ENCODE results near the gene MON1B.
"Not testable (repeated sequence)": the region's sequence is repeated elsewhere in the genome, so short reads cannot be mapped to it uniquely, and the experiment has no call there.

Gene MON1B
- total RNA-seq, result 66.0 to 94.7 (median 70.1) reads per million in 3 experiments

DNA sequence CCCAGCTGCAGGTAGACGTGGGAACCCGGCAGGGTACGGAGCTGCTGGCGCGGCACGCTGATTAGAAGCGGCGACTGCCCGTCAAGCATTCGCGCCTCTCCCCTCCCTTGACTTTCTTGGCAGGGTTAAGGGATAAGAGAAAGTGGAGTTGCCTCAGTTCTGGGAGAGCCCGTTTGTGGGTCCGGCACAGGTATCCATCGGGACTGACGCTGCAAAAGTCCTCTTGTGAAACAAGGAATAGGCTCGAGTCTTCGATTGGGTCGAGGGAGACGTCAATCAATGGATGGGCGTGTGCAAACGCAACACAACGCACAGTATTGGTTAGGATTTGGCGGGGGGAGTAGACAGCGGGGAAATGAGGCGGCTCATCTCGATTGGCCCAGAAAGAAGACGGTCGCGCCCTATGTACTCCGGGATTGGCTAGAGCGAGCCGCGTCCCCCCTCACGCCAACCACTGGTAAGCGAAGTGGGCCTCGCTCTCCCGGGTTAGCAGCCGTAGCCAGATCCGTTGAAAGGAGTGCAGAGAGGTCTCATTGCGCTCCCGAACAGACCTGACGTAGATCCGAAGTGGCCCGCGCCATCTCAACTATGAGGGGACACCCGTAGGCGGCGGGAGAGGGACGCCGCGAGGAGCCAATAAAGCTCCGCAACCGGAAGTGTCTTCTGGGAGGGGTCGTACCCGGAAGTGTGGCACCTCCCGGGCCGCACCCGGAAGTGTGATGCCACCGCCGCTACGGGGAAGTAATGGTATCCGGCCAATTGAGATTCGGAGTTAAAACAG, at the start of gene MON1B:
MON1B (plus strand) TSS at position 713 of the 781 bp plus-strand sequence. CDS start 296 bp downstream, outside the sequence.
- peak; percentile 97 for DNase-seq

DNA sequence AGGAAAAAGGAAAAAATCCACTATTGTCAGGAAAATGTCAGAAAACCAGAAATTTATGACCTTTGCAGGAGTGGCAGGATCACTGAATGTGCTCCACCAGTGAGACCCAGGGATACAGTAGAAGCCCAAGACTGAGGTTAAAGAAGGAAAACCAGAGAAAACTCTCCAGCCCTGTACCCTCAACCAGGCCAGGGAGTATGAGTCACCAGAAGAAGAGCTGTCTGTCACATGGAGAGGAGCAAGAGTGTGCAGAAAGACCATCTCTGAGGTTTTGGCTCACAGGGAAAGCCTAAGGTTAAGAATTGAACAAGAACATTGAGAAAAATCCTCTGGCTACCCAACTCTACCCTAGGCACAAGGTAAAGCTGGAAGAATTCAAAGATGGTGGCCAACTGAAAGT, 47.6 kb upstream of the MON1B start:
- no peak for DNase-seq

DNA sequence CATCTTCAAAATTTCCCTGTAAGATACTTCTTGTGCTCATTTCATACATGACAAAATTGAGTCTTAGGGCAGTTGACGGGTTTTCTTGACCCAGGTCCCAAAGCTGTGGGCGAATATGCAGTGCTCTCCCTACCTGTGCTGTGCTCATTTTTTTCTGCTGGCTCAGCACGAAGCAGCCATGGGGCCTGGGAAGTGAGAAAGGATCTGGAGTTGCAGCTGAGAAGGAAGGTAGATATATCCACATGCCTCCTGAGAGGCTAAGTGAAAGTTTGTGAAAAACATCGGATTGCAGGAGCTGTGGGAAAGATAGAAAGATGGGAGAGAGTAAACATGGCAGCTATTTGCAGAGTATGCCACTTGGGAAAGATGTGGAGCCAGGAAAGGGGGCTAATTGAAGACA, 42.9 kb upstream of the MON1B start:
- no peak for DNase-seq

DNA sequence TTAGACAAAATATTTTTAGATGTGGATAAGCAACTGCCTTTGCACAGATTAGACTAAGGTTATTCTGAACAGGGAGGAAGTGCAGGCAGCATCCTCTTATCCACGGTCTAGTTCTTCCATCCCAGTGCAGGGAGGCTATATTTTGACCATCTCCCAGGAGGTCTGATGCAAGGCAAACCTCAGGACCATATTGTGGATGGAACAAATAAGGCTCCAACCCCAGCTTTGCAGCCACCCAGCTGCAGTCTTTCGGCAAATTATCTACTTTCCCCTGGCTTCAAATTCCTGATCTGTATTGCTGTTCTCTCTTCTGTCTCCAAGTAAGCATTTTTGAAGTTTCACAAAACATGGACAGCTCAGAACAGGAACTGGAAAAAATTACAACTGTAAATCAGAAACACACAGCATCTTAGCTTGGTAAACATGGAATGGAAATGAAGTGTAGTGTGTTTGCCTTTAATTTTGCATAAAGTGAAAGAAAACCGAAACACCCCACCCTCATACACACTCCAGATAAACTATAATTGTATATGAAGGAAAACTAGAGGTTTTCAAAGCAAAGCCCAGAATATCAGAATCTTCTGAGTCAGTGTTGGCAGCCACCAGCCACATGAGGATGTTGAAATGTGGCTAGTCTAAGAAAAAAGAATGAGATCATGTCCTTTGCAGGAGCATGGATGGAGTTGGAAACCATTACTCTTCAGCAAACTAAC, 33.5 kb upstream of the MON1B start:
- DNase-seq, result no peak

DNA sequence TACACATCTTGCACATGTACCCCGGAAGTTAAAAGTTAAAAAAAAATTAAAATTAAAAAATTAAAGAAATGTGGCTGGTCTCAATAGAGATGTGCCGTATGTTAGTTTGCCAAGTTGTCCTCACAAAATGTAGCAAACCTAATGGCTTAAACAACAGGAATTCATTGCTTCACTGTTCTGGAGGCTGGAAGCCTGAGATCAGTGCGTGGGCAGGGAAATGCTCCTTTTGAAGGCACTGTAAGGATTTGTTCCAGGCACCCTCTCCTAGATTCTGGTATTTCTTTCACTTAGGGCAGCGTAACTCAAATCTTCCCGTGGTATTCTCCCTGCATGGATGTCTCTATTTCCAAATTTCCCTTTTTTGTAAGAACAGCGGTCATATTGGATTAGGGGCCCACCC, 32.7 kb upstream of the MON1B start:
- DNase-seq, result no peak

DNA sequence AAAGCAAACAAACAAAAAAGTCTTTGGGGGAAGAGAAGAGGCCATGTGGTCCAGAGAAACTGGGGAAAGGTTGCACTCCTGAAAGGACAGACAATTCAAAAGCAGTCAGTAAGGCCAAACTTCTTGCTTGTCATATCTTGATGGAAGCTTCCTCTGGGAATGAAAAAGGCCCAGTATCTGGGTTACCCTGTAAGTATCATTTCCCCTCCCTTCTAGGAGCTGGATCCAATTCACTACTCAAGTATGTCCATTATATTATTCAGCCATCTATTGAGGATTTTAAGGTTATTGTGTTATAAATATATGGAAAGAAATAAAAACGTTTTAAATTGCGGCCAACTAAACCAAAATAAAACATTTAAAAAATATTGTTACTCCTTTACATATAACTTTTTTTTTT, 26.0 kb upstream of the MON1B start:
- DNase-seq, result no peak

DNA sequence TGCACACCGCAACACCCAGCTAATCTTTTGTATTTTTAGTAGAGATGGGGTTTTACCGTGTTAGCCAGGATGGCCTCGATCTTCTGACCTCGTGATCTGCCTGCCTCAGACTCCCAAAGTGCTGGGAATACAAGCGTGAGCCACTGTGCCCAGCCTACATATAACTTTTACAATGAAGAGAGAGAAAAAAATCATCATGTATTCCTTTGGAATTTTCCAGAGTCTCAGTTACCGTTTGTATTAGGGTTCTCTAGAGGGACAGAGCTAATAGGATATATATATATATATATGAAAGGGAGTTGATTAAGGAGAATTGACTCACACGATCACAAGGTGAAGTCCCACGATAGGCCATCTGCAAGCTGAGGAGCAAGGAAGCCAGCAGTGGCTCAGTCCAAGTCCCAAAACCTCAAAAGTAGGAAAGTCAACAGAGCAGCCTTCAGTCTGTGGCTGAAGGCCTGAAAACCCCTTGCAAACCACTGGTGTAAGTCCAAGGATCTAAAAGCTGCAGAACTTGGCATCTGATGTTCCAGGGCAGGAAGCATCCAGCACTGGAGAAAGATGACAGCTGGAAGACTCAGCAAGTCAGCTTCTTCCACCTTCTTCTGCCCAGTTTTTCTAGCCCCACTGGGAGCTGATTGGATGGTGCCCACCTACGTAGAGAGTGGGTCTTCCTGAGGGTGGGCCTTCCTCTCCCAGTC, 25.3 kb upstream of the MON1B start:
- DNase-seq, result not testable (repeated sequence)

DNA sequence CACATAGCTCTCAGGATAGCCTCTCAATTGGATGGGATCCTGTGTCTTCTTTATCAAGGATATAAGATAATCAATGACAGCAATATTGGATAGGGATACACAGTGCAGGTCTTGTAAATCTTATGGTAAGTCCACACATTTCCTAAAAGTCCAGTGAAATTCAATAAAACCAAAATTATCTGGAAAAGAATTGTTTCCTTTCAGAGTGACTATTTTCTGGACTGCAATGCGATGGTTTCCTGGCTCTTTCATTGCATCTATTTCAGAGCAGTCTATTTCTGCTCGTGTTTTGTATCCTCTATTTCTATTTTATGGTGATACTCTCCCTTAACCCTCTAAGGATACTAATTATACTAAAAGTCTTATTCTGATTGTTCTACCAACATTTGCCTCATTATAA, 24.3 kb upstream of the MON1B start:
- DNase-seq, result no peak

DNA sequence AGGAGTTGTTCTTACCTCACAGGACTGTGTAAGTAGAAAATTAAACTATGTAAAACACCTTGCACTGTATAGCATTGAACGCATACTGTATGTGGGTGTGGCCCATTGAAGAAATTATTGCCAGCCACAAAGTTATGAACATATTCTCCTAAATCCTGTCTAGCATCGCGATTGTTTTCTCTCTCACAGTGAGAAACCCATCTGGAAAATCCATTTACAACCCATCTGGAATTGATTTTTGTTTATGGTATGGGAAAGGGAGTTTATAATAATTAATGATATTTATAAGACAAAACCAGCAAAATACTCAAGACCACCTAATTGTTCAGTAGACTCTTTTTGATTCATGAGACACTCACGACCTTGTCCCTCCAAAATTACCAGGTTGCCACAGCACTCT, 22.1 kb upstream of the MON1B start:
- DNase-seq, result no peak

DNA sequence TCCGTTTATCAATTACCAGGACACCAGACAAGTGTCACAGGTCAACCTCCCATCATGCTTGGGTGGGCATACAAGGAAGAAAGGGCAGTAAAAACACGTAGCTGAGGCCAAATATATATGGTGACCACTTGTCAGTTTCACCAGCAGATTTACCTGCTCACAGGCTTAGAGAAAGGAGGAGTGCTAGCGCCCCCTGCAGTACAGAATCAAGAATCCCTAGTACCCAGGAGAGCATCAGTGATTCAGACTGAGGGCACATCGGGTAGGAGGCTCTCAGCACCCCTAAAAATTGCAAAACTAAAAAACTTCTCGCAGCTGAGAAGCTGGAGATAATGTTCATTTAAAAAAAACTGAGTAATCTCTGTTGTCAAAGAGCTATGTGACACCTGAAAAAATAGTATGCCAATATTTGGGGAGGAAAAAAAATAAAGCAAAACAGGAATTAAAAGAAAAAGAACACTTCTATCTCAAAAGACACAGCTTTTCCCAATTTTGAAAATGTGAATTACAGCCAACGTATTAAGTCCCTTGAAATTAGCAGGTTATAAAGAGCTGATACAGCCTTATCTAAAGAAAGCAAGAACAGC, 21.2 kb upstream of the MON1B start:
- DNase-seq, result no peak

DNA sequence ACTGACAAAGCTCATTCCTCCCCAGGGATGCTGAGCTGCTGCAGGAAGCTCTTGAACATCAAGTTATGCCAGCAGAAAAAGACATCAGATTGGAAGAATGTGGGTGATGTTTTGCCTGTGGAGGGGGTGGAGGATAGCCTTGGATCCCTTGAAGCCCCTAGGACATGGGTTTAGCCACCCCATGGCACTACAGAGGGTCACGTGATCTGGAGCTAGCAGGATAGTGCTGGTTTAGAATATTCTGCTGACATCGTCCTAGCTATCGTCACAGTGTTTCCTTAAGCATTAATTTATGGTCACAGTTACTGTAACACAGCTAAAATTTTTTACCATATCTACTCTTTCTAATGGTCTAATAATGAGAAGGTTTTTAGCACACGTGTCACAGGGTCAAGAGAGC, 20.2 kb upstream of the MON1B start:
- no peak for DNase-seq

DNA sequence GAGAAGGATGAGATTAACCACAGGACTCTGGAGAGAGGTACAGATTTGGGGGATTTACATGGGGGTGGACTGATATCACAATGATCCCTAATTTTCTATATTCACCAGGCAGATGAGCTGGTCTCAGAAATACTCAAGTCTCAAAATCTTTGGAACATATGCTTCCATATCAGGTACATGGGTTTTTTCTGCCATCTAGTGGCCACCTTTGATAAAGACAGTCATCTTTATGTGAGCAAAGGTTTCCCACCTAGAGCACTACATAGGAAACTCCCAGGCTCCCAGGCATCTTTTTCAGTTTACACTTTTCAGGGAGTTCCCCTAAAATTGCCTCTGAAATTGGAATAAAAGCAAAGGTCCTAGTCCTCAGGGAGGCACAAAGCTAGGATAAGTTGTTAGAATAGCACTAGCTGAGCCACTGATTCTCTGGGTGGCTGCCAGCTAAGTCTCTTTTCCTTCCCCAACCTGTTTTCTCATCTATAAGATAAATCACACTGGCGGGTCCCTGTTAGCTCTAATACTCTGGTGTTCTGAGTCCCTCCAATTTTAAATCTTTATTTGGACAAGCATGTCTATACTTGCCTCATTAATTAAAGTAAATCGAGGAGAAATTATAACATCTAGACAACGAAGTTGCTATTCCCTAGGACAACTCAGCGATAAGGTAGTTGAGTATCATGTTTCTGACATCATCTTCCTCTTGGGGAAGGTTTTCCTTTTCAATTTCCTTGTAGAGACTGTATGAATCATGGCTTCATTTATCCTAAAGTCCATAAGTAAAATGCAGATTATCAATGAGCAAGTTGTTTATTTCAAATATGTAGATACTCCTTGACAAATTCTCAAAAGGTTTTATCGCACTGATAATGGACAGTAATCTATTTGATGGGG, 19.0 kb upstream of the MON1B start:
- DNase-seq, result peak; percentile 25

DNA sequence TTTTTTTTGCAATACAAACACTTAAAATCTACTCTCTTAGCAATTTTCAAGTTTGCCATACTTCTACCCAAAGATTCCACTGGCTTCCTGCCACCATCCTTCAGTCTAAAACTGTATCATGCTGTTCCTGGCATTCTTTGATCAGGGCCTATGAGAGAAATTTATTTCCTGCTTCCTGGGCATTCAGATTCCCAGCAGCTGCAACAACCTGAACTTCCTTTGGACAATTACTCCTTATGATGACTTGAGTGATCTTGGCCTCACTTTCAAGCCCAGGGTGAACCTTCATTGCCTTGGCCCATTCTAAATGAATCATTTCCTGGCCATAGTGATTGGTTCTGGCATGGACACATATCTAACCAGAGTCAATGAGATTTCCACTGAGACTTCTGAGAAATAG, 18.0 kb upstream of the MON1B start:
- DNase-seq, result no peak

DNA sequence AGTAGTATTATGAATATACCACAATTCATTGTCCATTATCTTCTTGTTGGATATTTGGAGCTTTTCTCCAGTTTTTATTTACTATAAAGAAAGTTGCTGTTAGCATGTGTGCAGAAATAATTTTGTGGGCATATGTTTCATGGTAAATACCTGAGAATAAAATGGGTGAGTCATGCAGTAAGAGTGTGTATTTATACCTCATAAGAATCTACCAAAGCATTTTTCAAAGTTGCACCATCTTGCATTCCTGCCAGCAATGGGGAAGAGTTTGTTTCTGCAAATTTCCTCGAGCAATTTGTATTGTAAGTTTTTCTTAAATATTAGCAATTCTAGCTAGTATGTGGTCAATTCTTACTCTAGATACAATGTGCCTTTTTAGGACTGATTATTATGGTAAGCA, 7.9 kb upstream of the MON1B start:
- DNase-seq, result no peak

DNA sequence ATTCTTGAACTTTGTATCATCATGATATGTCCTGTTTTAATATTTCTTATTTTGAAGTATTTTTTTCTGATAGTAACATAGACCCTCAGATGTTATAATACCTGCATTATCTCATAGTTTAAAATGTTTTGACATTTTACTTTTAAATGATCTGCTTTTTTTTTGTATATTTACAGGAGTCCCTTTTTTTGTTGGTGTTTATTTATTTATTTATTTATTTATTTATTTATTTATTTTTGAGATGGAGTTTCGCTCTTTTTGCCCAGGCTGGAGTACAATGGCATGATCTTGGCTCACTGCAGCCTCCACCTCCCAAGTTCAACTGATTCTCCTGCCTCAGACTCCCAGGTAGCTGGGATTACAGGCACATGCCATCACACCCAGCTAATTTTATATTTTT, 4.7 kb upstream of the MON1B start:
- DNase-seq, result not testable (repeated sequence)

DNA sequence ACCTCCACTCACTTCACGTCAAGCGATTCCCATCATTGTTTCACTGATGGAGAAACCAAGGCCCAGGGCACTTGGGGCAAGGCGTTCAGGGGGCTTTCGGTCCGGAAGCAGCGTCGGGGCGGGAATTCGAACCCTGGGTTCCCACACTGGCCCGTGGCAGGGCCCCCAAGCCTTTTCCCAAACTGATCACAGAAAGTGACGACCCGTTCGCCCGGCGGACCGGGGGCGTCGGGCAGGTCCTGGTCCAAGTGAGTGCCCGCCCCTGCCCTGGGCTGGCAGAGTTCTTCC, 856 bp upstream of the MON1B start:
- no peak for DNase-seq

DNA sequence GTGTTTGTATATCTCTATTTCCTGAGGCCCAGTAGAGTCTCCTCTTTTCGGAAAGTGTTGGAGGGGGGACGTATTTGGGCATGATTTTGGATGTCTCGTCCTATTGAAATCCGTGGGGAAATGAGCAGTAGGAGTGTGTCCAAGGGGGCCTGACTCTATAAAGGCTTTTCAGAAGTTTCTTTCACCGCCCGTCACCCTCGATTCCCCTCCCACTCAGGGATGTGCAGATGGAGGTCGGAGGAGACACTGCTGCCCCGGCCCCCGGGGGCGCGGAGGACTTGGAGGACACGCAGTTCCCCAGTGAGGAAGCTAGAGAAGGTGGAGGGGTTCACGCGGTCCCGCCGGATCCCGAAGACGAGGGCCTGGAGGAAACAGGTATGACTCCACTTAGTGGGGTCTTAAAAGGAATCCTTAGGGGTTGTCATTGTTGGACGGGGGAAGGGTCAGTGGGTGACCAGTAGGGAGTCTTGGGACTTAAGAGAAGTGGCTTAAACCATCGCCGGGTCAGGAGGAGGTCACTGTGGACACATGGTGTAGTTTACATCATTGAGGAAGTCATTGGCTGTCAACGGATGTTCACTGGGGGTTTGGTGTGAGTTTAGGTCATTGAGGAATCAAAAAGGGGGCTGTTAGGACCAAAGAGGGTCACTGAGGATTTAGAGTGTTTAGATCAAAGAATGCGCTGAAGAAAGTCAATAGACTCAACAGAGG, 424 bp downstream of the MON1B start:
- DNase-seq, result no peak

DNA sequence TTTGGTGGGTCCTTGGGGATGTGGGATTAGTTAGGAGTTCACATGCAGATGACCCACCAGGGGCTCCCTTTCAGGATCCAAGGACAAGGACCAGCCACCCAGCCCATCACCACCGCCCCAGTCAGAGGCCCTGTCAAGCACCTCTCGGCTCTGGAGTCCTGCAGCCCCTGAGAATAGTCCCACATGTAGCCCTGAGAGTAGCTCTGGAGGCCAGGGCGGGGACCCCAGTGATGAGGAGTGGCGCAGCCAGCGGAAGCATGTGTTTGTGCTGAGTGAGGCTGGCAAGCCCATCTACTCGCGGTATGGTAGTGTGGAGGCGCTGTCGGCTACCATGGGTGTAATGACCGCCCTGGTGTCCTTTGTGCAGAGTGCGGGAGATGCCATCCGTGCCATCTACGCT, 2.4 kb downstream of the MON1B start:
- no peak for DNase-seq

DNA sequence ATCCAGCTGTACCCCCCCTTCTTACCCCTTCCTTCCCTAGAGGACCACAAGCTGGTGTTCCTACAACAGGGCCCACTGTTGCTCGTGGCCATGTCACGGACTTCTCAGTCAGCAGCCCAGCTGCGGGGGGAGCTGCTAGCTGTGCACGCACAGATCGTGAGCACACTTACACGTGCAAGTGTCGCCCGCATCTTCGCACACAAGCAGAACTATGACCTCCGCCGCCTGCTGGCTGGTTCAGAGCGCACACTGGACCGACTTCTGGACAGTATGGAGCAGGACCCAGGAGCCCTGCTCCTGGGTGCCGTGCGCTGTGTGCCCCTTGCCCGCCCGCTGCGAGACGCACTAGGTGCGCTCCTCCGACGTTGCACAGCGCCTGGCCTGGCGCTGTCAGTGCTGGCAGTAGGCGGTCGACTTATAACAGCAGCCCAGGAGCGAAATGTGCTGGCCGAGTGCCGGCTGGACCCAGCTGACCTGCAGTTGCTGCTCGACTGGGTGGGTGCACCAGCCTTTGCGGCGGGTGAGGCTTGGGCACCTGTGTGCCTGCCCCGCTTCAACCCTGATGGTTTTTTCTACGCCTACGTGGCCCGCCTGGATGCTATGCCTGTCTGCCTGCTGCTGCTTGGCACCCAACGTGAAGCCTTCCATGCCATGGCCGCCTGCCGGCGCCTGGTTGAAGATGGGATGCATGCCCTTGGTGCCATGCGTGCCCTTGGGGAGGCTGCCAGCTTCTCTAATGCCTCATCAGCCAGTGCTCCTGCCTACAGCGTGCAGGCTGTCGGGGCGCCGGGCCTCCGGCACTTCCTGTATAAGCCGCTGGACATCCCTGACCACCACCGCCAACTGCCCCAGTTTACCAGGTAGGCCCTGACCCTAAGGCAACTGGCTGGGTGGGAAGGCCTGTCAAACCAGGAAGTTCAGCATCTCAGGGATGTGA, 3.6 kb downstream of the MON1B start:
- no peak for DNase-seq

DNA sequence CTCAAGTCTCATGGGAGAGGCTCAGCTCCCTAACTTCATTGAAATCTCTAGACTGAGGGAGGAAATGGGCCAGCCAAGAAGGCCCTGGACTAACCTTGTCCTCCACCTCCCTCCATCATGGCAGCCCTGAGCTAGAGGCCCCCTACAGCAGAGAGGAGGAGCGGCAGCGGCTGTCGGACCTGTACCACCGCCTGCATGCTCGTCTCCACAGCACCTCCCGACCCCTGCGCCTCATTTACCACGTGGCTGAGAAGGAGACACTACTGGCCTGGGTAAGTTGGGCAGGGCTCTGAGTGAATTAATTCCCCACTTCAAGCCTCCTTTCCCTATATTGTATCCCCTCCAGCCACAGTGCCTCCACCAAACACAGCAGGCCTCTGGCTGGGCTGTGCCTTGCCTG, 4.4 kb downstream of the MON1B start:
- no peak for DNase-seq

DNA sequence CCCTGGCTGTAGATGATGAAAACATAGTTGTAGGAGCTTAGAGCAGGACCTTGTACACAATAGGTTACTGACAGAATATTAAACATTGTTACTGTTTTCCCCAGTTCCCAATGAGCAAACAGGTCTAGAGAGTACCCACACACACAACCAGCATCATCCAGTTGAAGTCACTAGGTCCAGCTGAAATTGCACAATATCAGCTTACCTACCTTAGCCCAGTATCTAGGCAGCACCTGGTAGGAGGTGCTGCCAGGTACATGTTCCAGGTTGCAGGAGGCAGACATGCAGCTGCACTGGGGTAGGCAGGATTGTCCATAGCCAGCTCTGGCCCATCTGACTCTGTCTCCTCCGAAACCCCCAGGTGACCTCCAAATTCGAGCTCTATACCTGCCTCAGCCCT, 6.8 kb downstream of the MON1B start:
- DNase-seq, result no peak

Measured in central memory CD4-positive, alpha-beta T cell (primary cell).